OCI-LY7 (cell line): ENCODE results near the gene CELF4. TPM values are rescaled to one million over a fixed set of nuclear protein-coding genes. Genes with fewer than 3 reads are reported as not detected.

Source experiments
- BruUV-seq: library from RNA; stranded (reverse); fragments of 400-500 nt; replicated peaks from 2 replicates; lab custom pipeline; 2021; lab: Mats Ljungman, UMichigan
- CTCF ChIA-PET: fragments of 300-600 bp; sonication (Branson Sonifier 250); formaldehyde crosslinking; loops from one replicate; lab custom pipeline; 2022; ENCODE audit warnings: antibody characterized with exemption; ENCODE audit not compliant: unreplicated experiment; lab: Charles Lee
- POLR2A ChIA-PET: fragments of 300-600 bp; sonication (Branson Sonifier 250); formaldehyde crosslinking; loops from one replicate; lab custom pipeline; 2022; ENCODE audit warnings: antibody characterized with exemption; lab: Charles Lee
- DNase-seq: peaks from one replicate; pipeline ENCODE4 v3.0.0-alpha.2; 2015; ENCODE audit warnings: low spot score
- H2AFZ ChIP-seq: fragments of 200-600 bp; sonication (generic), shearing (Covaris generic); 2 replicates; pipeline ENCODE4 v1.6.1; 2014; ENCODE audit warnings: mild to moderate bottlenecking, antibody characterized with exemption, low read length, moderate library complexity
- H3K27ac ChIP-seq: fragments of 200-600 bp; sonication (generic); 2 replicates; pipeline ENCODE4 v1.5.1; 2014; ENCODE audit warnings: mixed run types, low read depth, mild to moderate bottlenecking, moderate library complexity, low read length, inconsistent platforms; ENCODE audit not compliant: poor library complexity, severe bottlenecking
- H3K36me3 ChIP-seq: fragments of 200-600 bp; sonication (generic); 2 replicates; pipeline ENCODE4 v1.6.1; 2014; ENCODE audit warnings: mild to moderate bottlenecking, antibody characterized with exemption, low read length, moderate library complexity, mixed read lengths; ENCODE audit not compliant: insufficient read depth
- H3K4me1 ChIP-seq: fragments of 200-600 bp; sonication (generic); 2 replicates; pipeline ENCODE4 v1.5.1; 2014; ENCODE audit warnings: mild to moderate bottlenecking, low read length; ENCODE audit not compliant: insufficient read depth, poor library complexity, severe bottlenecking
- H3K4me2 ChIP-seq: fragments of 200-600 bp; sonication (generic); 2 replicates; pipeline ENCODE4 v1.6.1; 2014; ENCODE audit warnings: mild to moderate bottlenecking, low read length
- H3K4me3 ChIP-seq: fragments of 200-600 bp; sonication (generic); 2 replicates; pipeline ENCODE4 v1.5.1; 2014; ENCODE audit warnings: mild to moderate bottlenecking, low read depth, low read length; ENCODE audit not compliant: poor library complexity, severe bottlenecking
- H3K79me2 ChIP-seq: fragments of 200-600 bp; sonication (generic); 2 replicates; pipeline ENCODE4 v1.6.1; 2016; ENCODE audit warnings: low read depth, mild to moderate bottlenecking, low read length, moderate library complexity, mixed read lengths; ENCODE audit not compliant: insufficient read depth
- H3K9me2 ChIP-seq: fragments of 200-600 bp; sonication (generic); 2 replicates; pipeline ENCODE4 v1.6.1; 2016; ENCODE audit warnings: mild to moderate bottlenecking, low read length, mixed read lengths; ENCODE audit not compliant: insufficient read depth
- H3K9me3 ChIP-seq: fragments of 200-600 bp; sonication (generic); 2 replicates; pipeline ENCODE4 v1.6.1; 2014; ENCODE audit warnings: mild to moderate bottlenecking, mixed run types, low read length, mixed read lengths
- H4K20me1 ChIP-seq: fragments of 200-600 bp; sonication (generic); 2 replicates; pipeline ENCODE4 v1.6.1; 2014; ENCODE audit warnings: mild to moderate bottlenecking, antibody characterized with exemption, low read length, moderate library complexity, mixed read lengths; ENCODE audit not compliant: insufficient read depth
- CTCF ChIP-seq: fragments of 200-600 bp; sonication (generic); conservative IDR thresholded peaks from 2 replicates; pipeline ENCODE4 v1.5.1; 2014; ENCODE audit warnings: mild to moderate bottlenecking, antibody characterized with exemption, low read length, moderate library complexity, mixed read lengths
- EZH2phosphoT487 ChIP-seq: fragments of 200-600 bp; sonication (generic); IDR thresholded peaks from 2 replicates; pipeline ENCODE4 v1.6.1; 2018; ENCODE audit warnings: low read depth, borderline replicate concordance, mild to moderate bottlenecking, mixed run types, antibody characterized with exemption, low read length, moderate library complexity, mixed read lengths
- intact Hi-C: fragments of 100-400 bp; cut with micrococcal nuclease; formaldehyde crosslinking; loops from one replicate; pipeline ENCODE4 v1.10.0; 2022; ENCODE audit not compliant: unreplicated experiment
- total RNA-seq, 2 experiments: library from RNA; depleted of rRNA in 1 of 2; stranded (reverse); fragments of >200 nt in 1 of 2; shearing (Covaris generic) in 1 of 2; gene quantifications; 2 replicates each; pipeline ENCODE4 v1.2.3, GENCODE V29; 2014 to 2022

Gene CELF4
- total RNA-seq, 2 experiments from 2014 or later, result not detected

- ChIA-PET CTCF (no interaction called here), POLR2A (no interaction called here)
- no peak for DNase-seq
- H3K4me3 ChIP-seq, result no peak overlapping the region
- H4K20me1 ChIP-seq, result no peaks in the 10 kb centered on the region
- intact Hi-C loops, result no loop called here
- H3K79me2 ChIP-seq, result no peaks in the 10 kb centered on the region
- BruUV-seq, result no TSS peak
- TF ChIP-seq CTCF, result no peak
- no peak for TF ChIP-seq EZH2phosphoT487
- H2AFZ ChIP-seq, result no peak overlapping the region
- H3K4me2 ChIP-seq, result no peak overlapping the region
- H3K9me3 ChIP-seq, result no peaks in the 10 kb centered on the region
- H3K9me2 ChIP-seq, result no peaks in the 10 kb centered on the region
- no peaks in the 10 kb centered on the region for H3K4me1 ChIP-seq
- H3K36me3 ChIP-seq, result no peaks in the 10 kb centered on the region
- H3K27ac ChIP-seq, result no peak overlapping the region
These were observed 81.4 kb downstream of the CELF4 start for GRCh38 chr18:37483984-37484819.

GRCh38 chr18:37483221-37483971 is 82.2 kb downstream of the CELF4 start:
- CTCF ChIA-PET, result no interaction called here
- H3K4me1 ChIP-seq, result no peaks in the 10 kb centered on the region

More at GRCh38 chr18:37483221-37483971, 82.2 kb downstream of the CELF4 start:
- Histone ChIP-seq H3K36me3 (no peaks in the 10 kb centered on the region), H3K27ac (no peak overlapping the region), H3K79me2 (no peaks in the 10 kb centered on the region), H4K20me1 (no peaks in the 10 kb centered on the region), H3K4me2 (no peak overlapping the region), H3K9me2 (no peaks in the 10 kb centered on the region), H3K4me3 (no peak overlapping the region), H2AFZ (no peak overlapping the region), H3K9me3 (no peaks in the 10 kb centered on the region)
- POLR2A ChIA-PET, result no interaction called here
- DNase-seq, result no peak
- intact Hi-C loops, result no loop called here
- no TSS peak for BruUV-seq
- TF ChIP-seq EZH2phosphoT487 (no peak), CTCF (no peak)
